Measurements from ENCODE around the gene KLHDC1. TPM values are rescaled to one million over a fixed set of nuclear protein-coding genes. Genes with fewer than 3 reads are reported as not detected.
"Not testable (repeated sequence)": the region's sequence is repeated elsewhere in the genome, so short reads cannot be mapped to it uniquely, and the experiment has no call there.

KLHDC1 gene
- total and polyA plus RNA-seq, 2 donors (not counting 1 experiment from before 2014, with no cell fraction given): 0.85 to 5.8 TPM

- Histone ChIP-seq H3K4me1 (ENCODE audit: control insufficient read depth, extremely low read depth, insufficient read depth, low read length) (no peaks in the 10 kb centered on the region), H3K9me3 (ENCODE audit: control insufficient read depth, insufficient read depth, low read depth, low read length) (no peaks in the 10 kb centered on the region), H3K4me2 (ENCODE audit: extremely low read depth, insufficient read depth, low read length) (peak overlapping the region; percentile 67), H3K4me3 (replicated peaks in 1 of 4; ENCODE audit: control extremely low read depth in 1 of 4, insufficient read depth in 1 of 4, low read depth in 3 of 4, low read length in 4 of 4) (peak overlapping the region; percentile 65 to 73 (median 72)), H3K9ac (ENCODE audit: insufficient read depth, low read length) (peak overlapping the region; percentile 82), H2AFZ (ENCODE audit: low read length) (peak overlapping the region; percentile 50), H3K27ac (ENCODE audit: insufficient read depth, low read length) (peak overlapping the region; percentile 83), H3K79me2 (ENCODE audit: control insufficient read depth, insufficient read depth, low read length) (peaks cover 3% of the 10 kb centered on the region), H4K20me1 (ENCODE audit: control insufficient read depth, extremely low read depth, insufficient read depth, low read length) (no peaks in the 10 kb centered on the region), H3K36me3 (ENCODE audit: control insufficient read depth, insufficient read depth, low read length) (no peaks in the 10 kb centered on the region), H3K27me3 (ENCODE audit: control insufficient read depth, insufficient read depth, low read length) (no peaks in the 10 kb centered on the region)
- DNase-seq (ENCODE audit: low read depth in 2 of 2): no peak
- TF ChIP-seq EZH2 (IDR thresholded peaks at IDR 0.05; ENCODE audit: low read length, missing control alignments) (no peak), CTCF (conservative IDR thresholded peaks at IDR 0.05 in 1 of 2, IDR thresholded peaks at IDR 0.05 in 1 of 2; ENCODE audit: low read depth in 1 of 2, low read length in 2 of 2) (no peak)
These were observed 645 bp upstream of the KLHDC1 start for GRCh38 chr14:49692193-49692757.

GRCh38 chr14:49693735-49694124 is 810 bp downstream of the KLHDC1 start:
- H3K27ac ChIP-seq (ENCODE audit: insufficient read depth, low read length): peak overlapping the region; percentile 83
- not testable (repeated sequence) for H3K9me3 ChIP-seq (ENCODE audit: control insufficient read depth, insufficient read depth, low read depth, low read length); H3K9ac ChIP-seq (ENCODE audit: insufficient read depth, low read length); H4K20me1 ChIP-seq (ENCODE audit: control insufficient read depth, extremely low read depth, insufficient read depth, low read length); DNase-seq (ENCODE audit: low read depth in 2 of 2); H3K4me1 ChIP-seq (ENCODE audit: control insufficient read depth, extremely low read depth, insufficient read depth, low read length); H2AFZ ChIP-seq (ENCODE audit: low read length); H3K79me2 ChIP-seq (ENCODE audit: control insufficient read depth, insufficient read depth, low read length); H3K36me3 ChIP-seq (ENCODE audit: control insufficient read depth, insufficient read depth, low read length); H3K27me3 ChIP-seq (ENCODE audit: control insufficient read depth, insufficient read depth, low read length)
- H3K4me2 ChIP-seq (ENCODE audit: extremely low read depth, insufficient read depth, low read length): peak overlapping the region; percentile 70
- H3K4me3 ChIP-seq (replicated peaks in 1 of 4; ENCODE audit: control extremely low read depth in 1 of 4, insufficient read depth in 1 of 4, low read depth in 3 of 4, low read length in 4 of 4): peak overlapping the region; percentile 65 to 73 (median 72)

GRCh38 chr14:49702725-49703124 is 9.8 kb downstream of the KLHDC1 start:
- no peaks in the 10 kb centered on the region for H3K4me1 ChIP-seq (ENCODE audit: control insufficient read depth, extremely low read depth, insufficient read depth, low read length)
- TF ChIP-seq EZH2 (IDR thresholded peaks at IDR 0.05; ENCODE audit: low read length, missing control alignments): no peak
- no peak overlapping the region for H2AFZ ChIP-seq (ENCODE audit: low read length)
- peaks cover 2% of the 10 kb centered on the region for H3K36me3 ChIP-seq (ENCODE audit: control insufficient read depth, insufficient read depth, low read length)
- H3K79me2 ChIP-seq (ENCODE audit: control insufficient read depth, insufficient read depth, low read length): no peaks in the 10 kb centered on the region
- no peaks in the 10 kb centered on the region for H3K27me3 ChIP-seq (ENCODE audit: control insufficient read depth, insufficient read depth, low read length)
- H3K27ac ChIP-seq (ENCODE audit: insufficient read depth, low read length): no peak overlapping the region
- H3K9ac ChIP-seq (ENCODE audit: insufficient read depth, low read length): no peak overlapping the region
- H3K4me3 ChIP-seq (replicated peaks in 1 of 4; ENCODE audit: control extremely low read depth in 1 of 4, insufficient read depth in 1 of 4, low read depth in 3 of 4, low read length in 4 of 4): no peak overlapping the region
- H4K20me1 ChIP-seq (ENCODE audit: control insufficient read depth, extremely low read depth, insufficient read depth, low read length): no peaks in the 10 kb centered on the region
- H3K4me2 ChIP-seq (ENCODE audit: extremely low read depth, insufficient read depth, low read length): no peak overlapping the region
- DNase-seq (ENCODE audit: low read depth in 2 of 2): peak in 1 of 2 donors; percentile 48
- H3K9me3 ChIP-seq (ENCODE audit: control insufficient read depth, insufficient read depth, low read depth, low read length): no peaks in the 10 kb centered on the region

GRCh38 chr14:49703965-49704364 is 11.0 kb downstream of the KLHDC1 start:
- H3K27ac ChIP-seq (ENCODE audit: insufficient read depth, low read length): no peak overlapping the region
- no peaks in the 10 kb centered on the region for H3K9me3 ChIP-seq (ENCODE audit: control insufficient read depth, insufficient read depth, low read depth, low read length)
- H4K20me1 ChIP-seq (ENCODE audit: control insufficient read depth, extremely low read depth, insufficient read depth, low read length): no peaks in the 10 kb centered on the region
- H3K9ac ChIP-seq (ENCODE audit: insufficient read depth, low read length): no peak overlapping the region
- no peaks in the 10 kb centered on the region for H3K4me1 ChIP-seq (ENCODE audit: control insufficient read depth, extremely low read depth, insufficient read depth, low read length)
- H3K4me2 ChIP-seq (ENCODE audit: extremely low read depth, insufficient read depth, low read length): no peak overlapping the region
- DNase-seq (ENCODE audit: low read depth in 2 of 2): peak in 1 of 2 donors; percentile 49
- no peak overlapping the region for H3K4me3 ChIP-seq (replicated peaks in 1 of 4; ENCODE audit: control extremely low read depth in 1 of 4, insufficient read depth in 1 of 4, low read depth in 3 of 4, low read length in 4 of 4)
- H3K36me3 ChIP-seq (ENCODE audit: control insufficient read depth, insufficient read depth, low read length): peaks cover 2% of the 10 kb centered on the region
- no peaks in the 10 kb centered on the region for H3K79me2 ChIP-seq (ENCODE audit: control insufficient read depth, insufficient read depth, low read length)
- H2AFZ ChIP-seq (ENCODE audit: low read length): no peak overlapping the region
- no peak for TF ChIP-seq CTCF (conservative IDR thresholded peaks at IDR 0.05 in 1 of 2, IDR thresholded peaks at IDR 0.05 in 1 of 2; ENCODE audit: low read depth in 1 of 2, low read length in 2 of 2)
- TF ChIP-seq EZH2 (IDR thresholded peaks at IDR 0.05; ENCODE audit: low read length, missing control alignments): no peak
- H3K27me3 ChIP-seq (ENCODE audit: control insufficient read depth, insufficient read depth, low read length): no peaks in the 10 kb centered on the region

GRCh38 chr14:49704471-49704870 is 11.6 kb downstream of the KLHDC1 start:
- not testable (repeated sequence) for DNase-seq (ENCODE audit: low read depth in 2 of 2); H3K4me2 ChIP-seq (ENCODE audit: extremely low read depth, insufficient read depth, low read length); H3K79me2 ChIP-seq (ENCODE audit: control insufficient read depth, insufficient read depth, low read length); H2AFZ ChIP-seq (ENCODE audit: low read length); H3K9me3 ChIP-seq (ENCODE audit: control insufficient read depth, insufficient read depth, low read depth, low read length); H3K9ac ChIP-seq (ENCODE audit: insufficient read depth, low read length); H3K36me3 ChIP-seq (ENCODE audit: control insufficient read depth, insufficient read depth, low read length); H3K27ac ChIP-seq (ENCODE audit: insufficient read depth, low read length); H4K20me1 ChIP-seq (ENCODE audit: control insufficient read depth, extremely low read depth, insufficient read depth, low read length); H3K4me1 ChIP-seq (ENCODE audit: control insufficient read depth, extremely low read depth, insufficient read depth, low read length); H3K4me3 ChIP-seq (replicated peaks in 1 of 4; ENCODE audit: control extremely low read depth in 1 of 4, insufficient read depth in 1 of 4, low read depth in 3 of 4, low read length in 4 of 4); H3K27me3 ChIP-seq (ENCODE audit: control insufficient read depth, insufficient read depth, low read length)
